ENCODE results near the gene CAMK1G.

DNA sequence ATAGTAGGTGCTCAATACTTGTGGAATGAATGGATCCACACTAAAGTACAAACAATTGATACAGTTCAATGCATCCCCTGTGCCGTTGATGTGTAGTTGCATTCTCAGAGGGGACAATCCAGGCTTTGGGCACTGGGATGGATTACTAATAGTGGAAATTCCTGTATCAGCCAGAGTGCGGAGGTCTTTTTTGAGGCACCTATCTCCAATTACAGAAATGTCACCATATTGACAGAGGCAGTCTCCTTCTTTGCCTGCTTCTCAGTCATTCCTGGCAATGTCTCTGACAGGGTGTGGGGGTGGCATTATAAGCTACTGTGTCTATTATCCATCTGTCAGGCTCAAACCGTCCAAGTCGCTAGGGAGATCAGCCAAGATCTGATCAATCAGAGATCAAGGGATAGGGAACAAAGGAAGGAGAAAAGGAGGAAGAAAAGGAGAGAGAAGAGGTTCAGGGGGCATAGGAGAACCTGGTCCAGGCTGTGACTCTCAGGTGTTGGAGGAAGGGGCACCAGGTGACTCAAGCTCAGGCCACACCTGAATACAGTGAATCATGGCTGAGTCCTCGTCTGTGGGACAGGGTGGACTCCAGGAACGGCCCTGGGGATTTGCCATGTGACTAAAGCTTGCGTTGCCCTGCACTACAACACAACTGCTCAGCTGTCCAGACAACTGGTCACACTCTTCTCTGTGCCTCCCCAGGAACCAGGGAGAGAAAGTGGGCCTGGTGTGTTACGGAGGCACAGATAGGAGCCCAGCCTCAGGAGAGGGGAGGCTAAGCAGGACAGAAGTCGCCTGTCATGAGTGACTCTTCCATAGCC lies 72.1 kb downstream of the CAMK1G start:
- TF ChIP-seq CTCF (conservative IDR thresholded peaks at IDR 0.05; ENCODE audit: low read depth in 2 of 2) (no peak), POLR2AphosphoS5 (IDR thresholded peaks at IDR 0.05; ENCODE audit: low read depth) (no peak)
- TF ChIP-seq, protein P1, sequence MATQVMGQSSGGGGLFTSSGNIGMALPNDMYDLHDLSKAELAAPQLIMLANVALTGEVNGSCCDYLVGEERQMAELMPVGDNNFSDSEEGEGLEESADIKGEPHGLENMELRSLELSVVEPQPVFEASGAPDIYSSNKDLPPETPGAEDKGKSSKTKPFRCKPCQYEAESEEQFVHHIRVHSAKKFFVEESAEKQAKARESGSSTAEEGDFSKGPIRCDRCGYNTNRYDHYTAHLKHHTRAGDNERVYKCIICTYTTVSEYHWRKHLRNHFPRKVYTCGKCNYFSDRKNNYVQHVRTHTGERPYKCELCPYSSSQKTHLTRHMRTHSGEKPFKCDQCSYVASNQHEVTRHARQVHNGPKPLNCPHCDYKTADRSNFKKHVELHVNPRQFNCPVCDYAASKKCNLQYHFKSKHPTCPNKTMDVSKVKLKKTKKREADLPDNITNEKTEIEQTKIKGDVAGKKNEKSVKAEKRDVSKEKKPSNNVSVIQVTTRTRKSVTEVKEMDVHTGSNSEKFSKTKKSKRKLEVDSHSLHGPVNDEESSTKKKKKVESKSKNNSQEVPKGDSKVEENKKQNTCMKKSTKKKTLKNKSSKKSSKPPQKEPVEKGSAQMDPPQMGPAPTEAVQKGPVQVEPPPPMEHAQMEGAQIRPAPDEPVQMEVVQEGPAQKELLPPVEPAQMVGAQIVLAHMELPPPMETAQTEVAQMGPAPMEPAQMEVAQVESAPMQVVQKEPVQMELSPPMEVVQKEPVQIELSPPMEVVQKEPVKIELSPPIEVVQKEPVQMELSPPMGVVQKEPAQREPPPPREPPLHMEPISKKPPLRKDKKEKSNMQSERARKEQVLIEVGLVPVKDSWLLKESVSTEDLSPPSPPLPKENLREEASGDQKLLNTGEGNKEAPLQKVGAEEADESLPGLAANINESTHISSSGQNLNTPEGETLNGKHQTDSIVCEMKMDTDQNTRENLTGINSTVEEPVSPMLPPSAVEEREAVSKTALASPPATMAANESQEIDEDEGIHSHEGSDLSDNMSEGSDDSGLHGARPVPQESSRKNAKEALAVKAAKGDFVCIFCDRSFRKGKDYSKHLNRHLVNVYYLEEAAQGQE (IDR thresholded peaks at IDR 0.05; ENCODE audit: unreplicated experiment): no peak
